ENCODE results near the gene SPDEF.

GRCh38 chr6:34597605-34598353 lies 41.6 kb upstream of the SPDEF start:
- no peak for TF ChIP-seq EZH2 (IDR thresholded peaks at IDR 0.05; ENCODE audit: low read depth, unreplicated experiment)
- TF ChIP-seq CTCF (conservative IDR thresholded peaks at IDR 0.05; ENCODE audit: low read depth in 2 of 2), result no peak
- TF ChIP-seq CREB1 (CRISPR knock-in tag; IDR thresholded peaks at IDR 0.05; ENCODE audit: low read depth), result no peak
